Ishikawa (cell line): Measurements from ENCODE around the gene PTPRM.

ENCODE experiments used
- CEBPB ChIP-seq: IDR thresholded peaks from 2 replicates; pipeline ENCODE4 v1.6.1; 2012
- CREB1 ChIP-seq: IDR thresholded peaks from 2 replicates; pipeline ENCODE4 v1.6.1; 2012; ENCODE audit warnings: low read depth
- EGR1 ChIP-seq: IDR thresholded peaks from 2 replicates; pipeline ENCODE4 v1.6.1; 2012
- EP300 ChIP-seq: IDR thresholded peaks from 2 replicates; pipeline ENCODE4 v1.6.1; 2012; ENCODE audit warnings: borderline replicate concordance
- FOXM1 ChIP-seq: IDR thresholded peaks from 2 replicates; pipeline ENCODE4 v1.6.1; 2012; ENCODE audit warnings: low read depth, borderline replicate concordance
- NFIC ChIP-seq: IDR thresholded peaks from 2 replicates; pipeline ENCODE4 v1.6.1; 2012
- RAD21 ChIP-seq: IDR thresholded peaks from 2 replicates; pipeline ENCODE4 v1.6.1; 2012; ENCODE audit warnings: low read depth
- TAF1 ChIP-seq: IDR thresholded peaks from 2 replicates; pipeline ENCODE4 v1.6.1; 2012; ENCODE audit warnings: low read depth, mild to moderate bottlenecking
- TCF12 ChIP-seq: IDR thresholded peaks from 2 replicates; pipeline ENCODE4 v1.6.1; 2012; ENCODE audit warnings: low read depth
- TEAD4 ChIP-seq: IDR thresholded peaks from 2 replicates; pipeline ENCODE4 v1.6.1; 2012
- YY1 ChIP-seq: IDR thresholded peaks from 2 replicates; pipeline ENCODE4 v1.6.1; 2012; ENCODE audit warnings: low read depth
- ZBTB7A ChIP-seq: IDR thresholded peaks from 2 replicates; pipeline ENCODE4 v1.6.1; 2012; ENCODE audit warnings: low read depth
- TF ChIP-seq, protein P1 (sequence below): IDR thresholded peaks from 2 replicates; pipeline ENCODE4 v1.6.1; 2012
- TF ChIP-seq, protein P2 (sequence below): IDR thresholded peaks from 2 replicates; pipeline ENCODE4 v1.6.1; 2012
- TF ChIP-seq, protein P3 (sequence below): IDR thresholded peaks from 2 replicates; pipeline ENCODE4 v1.6.1; 2012; ENCODE audit warnings: low read depth, mild to moderate bottlenecking

Gene PTPRM

DNA sequence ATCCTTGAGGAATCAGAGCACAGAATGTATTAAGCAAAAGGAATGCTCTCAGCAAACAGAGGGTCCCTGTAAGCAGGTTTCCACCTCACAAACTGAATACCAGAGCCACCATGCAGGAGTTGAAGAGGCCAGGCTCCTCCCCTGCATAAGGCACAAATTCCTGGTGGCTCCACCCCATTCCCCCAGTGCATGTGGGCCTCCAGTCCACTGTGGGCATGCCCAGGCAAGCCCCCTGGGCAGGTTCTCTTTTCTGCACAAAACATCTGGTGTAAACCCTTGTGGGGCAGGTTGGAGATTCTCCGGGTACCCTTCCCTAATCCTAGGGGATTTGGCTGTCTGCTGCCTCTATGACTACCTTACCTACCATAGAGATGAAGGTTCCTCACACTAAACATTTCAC lies 166.5 kb downstream of the PTPRM start:
- TF ChIP-seq NFIC (no peak), TCF12 (no peak), RAD21 (no peak), TAF1 (no peak)

DNA sequence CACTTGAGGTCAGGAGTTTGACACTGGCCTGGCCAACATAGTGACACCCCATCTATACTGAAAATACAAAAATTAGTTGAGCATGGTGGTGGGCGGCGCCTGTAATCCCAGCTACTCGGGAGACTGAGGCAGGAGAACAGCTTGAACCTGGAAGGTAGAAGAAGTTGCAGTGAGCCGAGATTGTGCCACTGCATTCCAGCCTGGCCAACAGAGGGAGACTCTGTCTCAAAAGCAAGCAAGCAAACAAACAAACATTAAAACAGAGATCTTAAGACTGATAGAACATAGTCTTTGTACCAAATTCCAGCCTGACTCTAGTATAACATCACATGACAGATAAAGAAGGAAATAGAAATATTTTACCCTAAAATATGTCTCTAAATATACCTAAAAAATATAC lies 168.1 kb downstream of the PTPRM start:
- TF ChIP-seq EGR1 (no peak), TAF1 (no peak)

DNA sequence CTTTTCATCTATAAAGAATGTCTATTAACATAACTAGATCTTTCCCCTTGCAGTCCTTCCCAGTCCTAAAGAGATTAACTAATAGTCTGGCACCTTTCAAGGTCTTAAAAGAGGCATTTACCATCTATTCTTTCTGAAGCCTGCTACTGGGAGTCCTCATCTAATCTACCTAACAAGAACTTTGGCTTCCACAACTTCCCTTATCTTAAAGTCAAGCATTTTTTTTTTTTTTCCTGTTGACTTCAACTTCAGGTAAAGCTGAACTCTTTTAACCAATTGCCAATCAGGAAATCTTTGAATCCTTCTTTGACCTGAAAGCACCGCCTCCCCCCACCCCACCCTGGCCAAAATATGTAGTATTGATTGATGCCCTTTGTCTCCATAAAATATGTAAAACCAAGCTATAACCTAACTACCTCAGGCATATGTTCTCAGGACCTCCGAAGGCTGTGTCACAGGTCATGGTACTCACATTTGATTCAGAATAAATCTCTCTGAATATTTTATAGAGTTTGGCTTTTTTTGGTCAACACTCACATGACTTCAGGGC lies 168.6 kb downstream of the PTPRM start:
- no peak for TF ChIP-seq TEAD4
- TF ChIP-seq, protein P1, sequence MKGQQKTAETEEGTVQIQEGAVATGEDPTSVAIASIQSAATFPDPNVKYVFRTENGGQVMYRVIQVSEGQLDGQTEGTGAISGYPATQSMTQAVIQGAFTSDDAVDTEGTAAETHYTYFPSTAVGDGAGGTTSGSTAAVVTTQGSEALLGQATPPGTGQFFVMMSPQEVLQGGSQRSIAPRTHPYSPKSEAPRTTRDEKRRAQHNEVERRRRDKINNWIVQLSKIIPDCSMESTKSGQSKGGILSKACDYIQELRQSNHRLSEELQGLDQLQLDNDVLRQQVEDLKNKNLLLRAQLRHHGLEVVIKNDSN, result no peak
- TF ChIP-seq EP300, result no peak
- no peak for TF ChIP-seq FOXM1
- TF ChIP-seq ZBTB7A, result no peak
- no peak for TF ChIP-seq TCF12
- TF ChIP-seq CREB1, result no peak
- TF ChIP-seq RAD21, result no peak
- TF ChIP-seq NFIC, result no peak
- TF ChIP-seq, protein P2, sequence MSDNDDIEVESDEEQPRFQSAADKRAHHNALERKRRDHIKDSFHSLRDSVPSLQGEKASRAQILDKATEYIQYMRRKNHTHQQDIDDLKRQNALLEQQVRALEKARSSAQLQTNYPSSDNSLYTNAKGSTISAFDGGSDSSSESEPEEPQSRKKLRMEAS, result no peak
- no peak for TF ChIP-seq YY1
- TF ChIP-seq TAF1, result no peak
- TF ChIP-seq CEBPB, result no peak
- TF ChIP-seq, protein P3, sequence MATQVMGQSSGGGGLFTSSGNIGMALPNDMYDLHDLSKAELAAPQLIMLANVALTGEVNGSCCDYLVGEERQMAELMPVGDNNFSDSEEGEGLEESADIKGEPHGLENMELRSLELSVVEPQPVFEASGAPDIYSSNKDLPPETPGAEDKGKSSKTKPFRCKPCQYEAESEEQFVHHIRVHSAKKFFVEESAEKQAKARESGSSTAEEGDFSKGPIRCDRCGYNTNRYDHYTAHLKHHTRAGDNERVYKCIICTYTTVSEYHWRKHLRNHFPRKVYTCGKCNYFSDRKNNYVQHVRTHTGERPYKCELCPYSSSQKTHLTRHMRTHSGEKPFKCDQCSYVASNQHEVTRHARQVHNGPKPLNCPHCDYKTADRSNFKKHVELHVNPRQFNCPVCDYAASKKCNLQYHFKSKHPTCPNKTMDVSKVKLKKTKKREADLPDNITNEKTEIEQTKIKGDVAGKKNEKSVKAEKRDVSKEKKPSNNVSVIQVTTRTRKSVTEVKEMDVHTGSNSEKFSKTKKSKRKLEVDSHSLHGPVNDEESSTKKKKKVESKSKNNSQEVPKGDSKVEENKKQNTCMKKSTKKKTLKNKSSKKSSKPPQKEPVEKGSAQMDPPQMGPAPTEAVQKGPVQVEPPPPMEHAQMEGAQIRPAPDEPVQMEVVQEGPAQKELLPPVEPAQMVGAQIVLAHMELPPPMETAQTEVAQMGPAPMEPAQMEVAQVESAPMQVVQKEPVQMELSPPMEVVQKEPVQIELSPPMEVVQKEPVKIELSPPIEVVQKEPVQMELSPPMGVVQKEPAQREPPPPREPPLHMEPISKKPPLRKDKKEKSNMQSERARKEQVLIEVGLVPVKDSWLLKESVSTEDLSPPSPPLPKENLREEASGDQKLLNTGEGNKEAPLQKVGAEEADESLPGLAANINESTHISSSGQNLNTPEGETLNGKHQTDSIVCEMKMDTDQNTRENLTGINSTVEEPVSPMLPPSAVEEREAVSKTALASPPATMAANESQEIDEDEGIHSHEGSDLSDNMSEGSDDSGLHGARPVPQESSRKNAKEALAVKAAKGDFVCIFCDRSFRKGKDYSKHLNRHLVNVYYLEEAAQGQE, result no peak

DNA sequence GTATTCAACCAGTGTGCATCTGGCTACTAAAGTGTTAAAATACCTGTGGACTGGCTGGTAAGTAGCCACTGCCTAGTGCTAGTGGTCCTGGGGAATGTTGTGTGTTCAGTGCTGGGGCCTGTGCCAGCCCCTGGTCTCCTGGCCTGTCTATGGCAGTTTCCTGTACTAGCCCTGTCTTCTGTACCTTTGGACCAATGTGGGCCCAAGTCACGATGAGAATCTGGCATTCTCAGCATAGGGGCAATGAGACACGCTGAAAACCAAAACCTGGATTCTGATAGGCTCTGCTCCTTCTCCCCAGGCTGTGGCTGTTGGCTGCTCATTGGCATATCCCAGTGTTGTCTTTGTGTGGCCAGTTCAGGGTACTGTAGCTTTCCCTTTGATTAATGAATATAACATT lies 170.4 kb downstream of the PTPRM start:
- TF ChIP-seq TCF12 (no peak), ZBTB7A (no peak), CREB1 (no peak), CEBPB (no peak), YY1 (no peak)
- TF ChIP-seq, protein P3, result no peak

DNA sequence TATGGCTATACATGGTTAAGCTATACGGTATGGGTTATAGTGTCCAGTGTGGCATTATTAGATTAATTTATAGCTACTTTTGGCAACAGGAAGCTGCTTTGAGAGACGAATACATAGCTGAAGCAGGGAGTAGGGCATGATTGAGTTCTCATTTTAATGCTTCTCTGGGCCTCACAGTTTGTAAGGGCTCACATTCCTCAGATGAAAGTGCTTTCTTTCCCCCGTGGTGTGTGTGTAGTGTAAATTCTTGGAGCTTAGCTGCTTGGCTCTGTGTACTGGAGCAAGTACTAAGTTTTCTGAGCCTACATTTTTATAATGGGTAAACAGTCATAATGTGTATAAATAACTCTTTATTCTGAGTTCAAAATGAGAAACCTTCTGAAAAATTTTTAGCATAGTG lies 173.7 kb downstream of the PTPRM start:
- TF ChIP-seq, protein P1, result no peak

DNA sequence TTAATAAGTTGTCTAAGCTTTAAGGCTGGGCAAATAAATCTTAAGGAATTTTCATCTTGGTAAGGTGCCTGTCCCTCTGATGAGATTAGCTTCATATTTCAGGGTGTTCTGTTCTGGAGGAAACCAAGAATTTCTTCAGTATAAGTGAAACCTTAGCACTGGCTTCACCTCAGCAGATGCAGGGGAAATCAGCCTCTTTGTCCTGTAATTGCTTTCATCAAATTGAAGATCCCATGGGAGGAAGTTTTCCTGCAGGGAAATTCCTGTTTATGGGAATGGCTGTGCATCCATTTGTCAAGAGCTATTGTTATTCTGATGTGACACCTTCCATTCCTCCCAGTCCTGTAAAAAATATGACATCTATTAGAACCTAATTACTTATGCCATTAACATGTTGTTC lies 174.5 kb downstream of the PTPRM start:
- TF ChIP-seq TEAD4 (no peak), NFIC (no peak), YY1 (no peak), EP300 (no peak), FOXM1 (no peak), CEBPB (no peak), EGR1 (no peak), CREB1 (no peak), RAD21 (no peak), TAF1 (no peak), ZBTB7A (no peak), TCF12 (no peak)
- TF ChIP-seq, protein P2, result no peak
- TF ChIP-seq, protein P1, result no peak
- TF ChIP-seq, protein P3, result no peak
